Astrocyte of the cerebellum (primary cell): ENCODE data around the gene SERTAD2.

Source experiments
- DNase-seq: peaks from one replicate; pipeline ENCODE4 v3.0.0-alpha.2; 2011; ENCODE audit warnings: low read depth
- H3K4me3 ChIP-seq: 2 replicates; pipeline ENCODE4 v1.5.1; 2011; ENCODE audit warnings: mild to moderate bottlenecking, low read depth, low read length, moderate library complexity
- CTCF ChIP-seq: IDR thresholded peaks from 2 replicates; pipeline ENCODE4 v1.5.1; 2012; ENCODE audit warnings: low read length, low read depth, moderate library complexity, mild to moderate bottlenecking; ENCODE audit errors: missing control alignments
- in situ Hi-C: cut with HindIII; loops from 2 replicates; pipeline ENCODE4 v1.10.0; 2017; ENCODE audit warnings: low sequenced_read_pairs

The SERTAD2 gene

GRCh38 chr2:64697297-64698176 lies 43.8 kb upstream of the SERTAD2 start:
- TF ChIP-seq CTCF = no peak
- in situ Hi-C loops = no loop called here
- no peak overlapping the region for H3K4me3 ChIP-seq
- DNase-seq = no peak

- no peak for DNase-seq
- TF ChIP-seq CTCF = no peak
- H3K4me3 ChIP-seq = no peak overlapping the region
- in situ Hi-C loops = no loop called here
These were observed 42.9 kb upstream of the SERTAD2 start for GRCh38 chr2:64696636-64697035.

GRCh38 chr2:64695721-64696261 lies 42.1 kb upstream of the SERTAD2 start:
- TF ChIP-seq CTCF = no peak
- no peak overlapping the region for H3K4me3 ChIP-seq
- peak; percentile 35 for DNase-seq
- in situ Hi-C loops = no loop called here

GRCh38 chr2:64692401-64692800 lies 38.7 kb upstream of the SERTAD2 start:
- no peak overlapping the region for H3K4me3 ChIP-seq
- no peak for TF ChIP-seq CTCF
- in situ Hi-C loops = no loop called here
- DNase-seq = no peak

GRCh38 chr2:64688909-64689308 lies 35.2 kb upstream of the SERTAD2 start:
- no peak overlapping the region for H3K4me3 ChIP-seq
- TF ChIP-seq CTCF = no peak
- no peak for DNase-seq
- in situ Hi-C loops = no loop called here

- in situ Hi-C loops = no loop called here
- H3K4me3 ChIP-seq = no peak overlapping the region
- no peak for TF ChIP-seq CTCF
- DNase-seq = no peak
These were observed 32.7 kb upstream of the SERTAD2 start for GRCh38 chr2:64686283-64686956.
